Stimulated activated CD4-positive, alpha-beta T cell treated with anti-CD3 and anti-CD28 coated beads, Interleukin-1b, Interleukin-23, amount 100 ng/mL, for 1 hour (primary cell): ENCODE results near the gene INO80.

Experiments
- DNase-seq, 2 donors: peaks; one replicate each; pipeline ENCODE4 v3.0.0-alpha.2; 2020; ENCODE audit warnings: low read depth in 2 of 2

The INO80 gene

DNA sequence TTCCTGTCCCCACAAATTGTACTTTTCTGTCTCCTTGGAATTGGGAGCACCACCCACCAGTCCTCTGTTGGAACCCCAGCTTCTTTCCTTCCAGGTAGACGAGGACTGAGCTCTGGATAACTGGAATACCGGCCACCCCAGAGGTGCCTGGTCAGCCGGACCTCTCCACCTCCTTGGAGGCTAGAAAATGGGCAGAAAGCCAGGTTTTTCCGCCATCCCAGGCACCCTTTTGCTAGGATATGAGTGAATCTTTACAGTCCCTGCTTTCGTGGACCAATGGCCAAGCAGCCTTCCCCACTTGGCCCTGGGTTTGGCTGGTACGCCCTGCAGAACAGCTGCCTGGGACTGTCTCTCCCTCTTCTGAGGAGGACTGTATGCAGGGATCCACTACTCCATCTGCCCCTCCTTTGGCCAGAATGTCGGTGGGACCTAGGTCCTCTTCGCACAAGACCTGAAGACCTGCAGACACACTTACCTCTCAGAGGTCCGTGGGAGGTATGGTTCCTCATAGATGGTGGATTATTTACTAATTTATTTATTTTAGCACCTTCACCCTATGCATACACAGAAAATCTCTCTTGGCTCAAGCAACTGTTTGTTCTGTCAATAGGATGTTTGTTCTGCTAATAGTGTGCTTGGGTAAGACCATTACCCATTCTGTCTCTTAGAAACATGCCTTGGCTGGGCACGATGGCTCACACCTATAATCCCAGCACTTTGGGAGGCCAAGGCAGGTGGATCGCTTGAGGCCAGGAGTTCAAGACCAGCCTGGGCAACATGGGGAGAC lies 171.4 kb downstream of the INO80 start:
- DNase-seq: no peak

- no peak for DNase-seq
These were observed 172.2 kb downstream of the INO80 start for GRCh38 chr15:40943764-40944365.

- no peak for DNase-seq
These were observed 173.2 kb downstream of the INO80 start for GRCh38 chr15:40942878-40943277.

DNA sequence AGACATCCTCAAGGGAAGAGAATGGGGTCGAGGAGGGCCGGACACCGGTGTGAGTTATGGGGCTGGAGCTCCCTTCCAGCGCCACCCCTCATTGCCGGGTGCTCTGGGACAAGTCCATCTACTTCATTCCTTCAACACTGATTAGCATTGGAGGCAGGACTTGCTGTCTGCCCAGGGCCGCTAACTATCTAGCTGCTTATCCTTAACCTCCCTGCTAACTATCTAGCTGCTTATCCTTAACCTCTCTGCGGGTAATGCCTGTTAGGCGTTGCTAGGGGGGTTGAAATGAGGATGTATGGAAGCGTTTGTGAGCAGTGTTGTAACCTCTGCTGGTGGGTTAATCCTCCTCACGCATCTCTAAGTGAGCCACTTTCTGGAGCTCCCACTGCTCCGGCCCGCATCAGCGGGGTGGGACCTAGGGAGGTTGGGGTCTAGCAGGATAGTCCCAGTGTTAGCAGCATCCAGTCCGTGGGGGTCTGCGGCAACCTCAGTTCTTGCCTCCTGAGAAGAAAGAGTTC lies 173.7 kb downstream of the INO80 start:
- no peak for DNase-seq

DNA sequence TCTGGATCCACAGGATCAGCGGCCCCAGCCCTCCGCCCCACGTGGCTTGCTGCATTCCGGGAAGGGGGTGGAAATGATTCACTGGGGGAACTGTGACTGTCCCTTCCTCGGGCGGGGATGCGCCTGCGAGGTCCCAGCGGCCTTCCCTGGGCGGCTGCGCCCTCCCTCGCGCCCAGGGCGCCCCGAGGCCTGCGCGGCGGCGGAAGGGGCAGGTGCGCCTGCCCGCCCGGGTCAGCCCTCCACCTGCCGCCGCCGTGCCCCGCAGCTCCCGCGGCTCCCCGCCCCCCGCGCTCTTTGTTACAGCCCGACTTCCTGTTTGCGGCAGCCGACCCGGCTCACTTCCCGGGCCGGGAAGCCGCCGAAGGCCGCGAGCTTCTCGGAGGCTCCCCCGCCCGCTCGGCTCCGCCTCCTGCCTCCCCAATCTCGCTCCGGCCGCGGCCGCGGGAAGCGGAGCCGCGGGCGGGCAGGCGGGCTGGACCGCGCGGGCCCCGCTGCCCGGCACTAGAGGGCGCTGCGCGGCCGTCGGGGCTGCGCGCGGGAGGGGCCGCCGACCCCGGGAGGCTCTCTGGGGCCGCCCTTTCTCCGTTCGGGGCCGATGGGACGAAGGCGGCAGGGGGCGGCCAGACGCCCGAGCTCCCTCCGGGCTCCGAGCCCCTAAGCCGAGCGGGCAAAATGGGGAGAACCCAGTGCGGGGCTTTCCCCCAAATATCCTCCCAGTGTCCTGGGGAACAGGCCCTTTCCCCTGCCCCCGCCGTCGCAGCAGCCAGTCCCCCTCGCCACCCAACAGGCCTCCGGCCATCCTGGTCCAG lies 174.3 kb downstream of the INO80 start:
- DNase-seq: peak; percentile 25 to 45

- DNase-seq: no peak
These were observed 175.0 kb downstream of the INO80 start for GRCh38 chr15:40941068-40941527.

GRCh38 chr15:40940296-40940801 lies 175.7 kb downstream of the INO80 start:
- no peak for DNase-seq

- DNase-seq: no peak
These were observed 177.6 kb downstream of the INO80 start for GRCh38 chr15:40938536-40938870.

DNA sequence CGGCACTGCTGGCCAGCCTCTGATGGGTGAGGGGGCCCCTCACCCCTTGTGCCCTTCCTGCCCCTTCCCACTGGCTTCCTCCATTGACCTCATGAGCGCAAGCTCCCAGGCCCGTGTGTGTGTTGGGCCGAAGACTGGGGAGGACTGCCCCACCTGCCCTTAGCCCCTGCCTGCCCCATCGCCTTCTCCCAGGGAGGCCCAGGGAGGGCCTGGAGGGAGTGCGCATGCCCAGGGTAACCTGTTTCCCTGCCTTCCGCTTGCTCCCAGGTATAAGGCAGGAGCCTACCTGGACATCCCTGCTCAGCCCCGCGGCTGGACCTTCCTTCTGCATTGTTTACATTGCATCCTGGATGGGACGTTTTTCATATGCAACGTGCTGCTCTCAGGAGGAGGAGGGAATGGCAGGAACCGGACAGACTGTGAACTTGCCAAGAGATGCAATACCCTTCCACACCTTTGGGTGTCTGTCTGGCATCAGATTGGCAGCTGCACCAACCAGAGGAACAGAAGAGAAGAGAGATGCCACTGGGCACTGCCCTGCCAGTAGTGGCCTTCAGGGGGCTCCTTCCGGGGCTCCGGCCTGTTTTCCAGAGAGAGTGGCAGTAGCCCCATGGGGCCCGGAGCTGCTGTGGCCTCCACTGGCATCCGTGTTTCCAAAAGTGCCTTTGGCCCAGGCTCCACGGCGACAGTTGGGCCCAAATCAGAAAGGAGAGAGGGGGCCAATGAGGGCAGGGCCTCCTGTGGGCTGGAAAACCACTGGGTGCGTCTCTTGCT lies 178.1 kb downstream of the INO80 start:
- no peak for DNase-seq

DNA sequence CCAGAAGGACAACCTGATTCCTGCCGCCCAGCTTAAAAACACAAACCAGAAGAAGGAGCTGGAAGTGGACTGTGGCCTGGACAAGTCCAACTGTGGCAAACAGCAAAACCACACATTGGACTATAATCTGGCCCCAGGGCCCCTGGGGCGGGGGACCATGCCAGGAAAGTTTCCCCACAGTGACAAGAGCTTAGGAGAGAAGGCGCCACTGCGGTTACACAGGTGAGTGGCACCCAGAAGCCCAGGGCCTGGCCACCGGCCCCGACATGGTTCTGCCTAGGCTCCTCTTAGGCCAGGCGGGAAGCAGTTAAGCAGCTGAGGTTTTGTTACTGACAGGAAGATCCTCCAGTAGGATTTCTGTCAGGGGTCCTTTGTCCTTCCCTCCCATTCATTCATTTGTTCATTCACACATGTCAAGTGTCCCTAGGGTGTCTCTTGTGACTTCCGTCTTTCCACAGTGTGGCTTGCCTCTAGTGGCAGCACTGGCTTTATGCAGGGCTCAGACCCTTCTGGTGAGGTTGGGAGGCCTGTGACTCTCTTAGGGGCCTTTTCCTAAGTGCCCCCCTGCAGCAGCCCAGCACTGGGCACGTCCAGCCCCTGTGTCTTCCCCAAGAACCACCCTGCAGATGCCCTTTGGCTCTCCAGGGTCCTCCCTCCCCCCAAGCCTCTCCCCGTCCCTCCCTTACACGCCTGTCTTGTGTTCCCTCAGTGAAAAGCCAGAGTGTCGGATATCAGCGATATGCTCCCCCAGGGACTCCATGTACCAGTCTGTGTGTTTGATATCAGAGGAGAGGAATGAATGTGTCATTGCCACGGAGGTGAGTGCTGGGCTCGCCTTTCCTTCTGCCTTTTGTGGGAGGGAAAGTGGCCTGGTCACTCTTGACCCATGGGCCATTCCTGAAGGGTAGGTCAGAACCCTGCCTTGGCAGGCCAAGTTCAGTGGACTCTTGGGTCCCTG lies 179.1 kb downstream of the INO80 start:
- DNase-seq: no peak

DNA sequence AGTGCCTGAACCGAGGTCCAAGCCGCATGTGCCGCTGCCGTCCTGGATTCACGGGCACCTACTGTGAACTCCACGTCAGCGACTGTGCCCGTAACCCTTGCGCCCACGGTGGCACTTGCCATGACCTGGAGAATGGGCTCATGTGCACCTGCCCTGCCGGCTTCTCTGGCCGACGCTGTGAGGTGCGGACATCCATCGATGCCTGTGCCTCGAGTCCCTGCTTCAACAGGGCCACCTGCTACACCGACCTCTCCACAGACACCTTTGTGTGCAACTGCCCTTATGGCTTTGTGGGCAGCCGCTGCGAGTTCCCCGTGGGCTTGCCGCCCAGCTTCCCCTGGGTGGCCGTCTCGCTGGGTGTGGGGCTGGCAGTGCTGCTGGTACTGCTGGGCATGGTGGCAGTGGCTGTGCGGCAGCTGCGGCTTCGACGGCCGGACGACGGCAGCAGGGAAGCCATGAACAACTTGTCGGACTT lies 179.8 kb downstream of the INO80 start:
- DNase-seq: no peak

GRCh38 chr15:40934457-40934856 lies 181.6 kb downstream of the INO80 start:
- no peak for DNase-seq

DNA sequence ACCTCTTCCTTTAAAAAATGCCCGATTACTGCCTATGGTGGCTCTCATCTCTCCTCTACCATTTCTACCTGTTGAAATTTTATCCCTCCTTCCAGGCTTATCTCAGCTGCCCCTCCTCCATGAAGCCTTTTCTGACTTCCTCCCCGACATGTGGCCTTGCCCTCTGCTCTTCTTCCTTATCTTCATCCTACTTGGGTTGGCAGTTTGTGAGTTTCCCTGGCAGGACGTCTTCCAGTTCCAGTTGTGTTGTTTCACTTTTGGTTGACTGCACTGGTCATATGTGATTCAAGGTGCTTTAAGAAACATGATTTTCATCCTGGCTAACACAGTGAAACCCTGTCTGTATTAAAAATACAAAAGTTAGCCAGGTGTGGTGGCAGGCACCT lies 182.6 kb downstream of the INO80 start:
- DNase-seq: no peak

DNA sequence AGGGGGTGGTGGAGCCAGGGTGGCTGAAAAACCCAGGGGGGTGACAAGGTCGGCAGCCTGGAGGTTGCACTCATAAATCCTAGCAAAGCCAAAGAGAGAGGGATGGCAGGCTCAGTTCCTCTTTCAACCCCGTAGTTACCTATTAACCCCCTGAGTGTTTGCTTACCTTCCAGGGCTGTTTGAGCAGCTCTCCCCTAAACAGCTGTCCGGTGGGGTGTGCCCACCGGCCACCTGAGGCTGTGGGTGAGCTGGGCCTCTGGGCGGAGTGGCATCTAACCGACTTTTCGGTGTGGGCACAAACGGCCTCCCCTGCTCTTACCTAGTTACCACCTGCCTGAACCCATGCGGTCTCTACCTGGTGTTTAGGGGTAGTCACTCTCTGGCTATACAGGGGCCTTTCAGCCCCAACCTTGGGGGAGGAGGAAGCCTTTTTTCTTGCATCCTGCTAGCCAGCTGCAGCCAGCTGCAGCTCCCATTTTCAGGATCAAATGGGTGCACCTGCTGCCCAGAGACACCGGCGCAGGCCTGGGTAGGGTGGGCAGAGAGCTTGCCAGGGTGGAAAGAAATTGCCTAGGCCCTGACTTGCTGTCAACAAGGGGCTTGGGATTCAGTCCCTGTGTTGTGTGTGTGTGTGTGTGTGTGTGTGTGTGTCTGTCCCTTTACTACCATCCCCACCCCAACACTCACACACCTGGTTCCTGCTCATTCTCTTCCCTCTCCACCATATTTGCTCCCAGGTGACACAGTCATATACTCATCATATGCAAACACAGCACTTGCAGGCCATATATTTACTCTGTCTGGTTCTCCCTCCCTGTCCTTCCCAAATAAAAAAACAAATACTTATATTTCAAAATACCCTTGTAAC lies 183.2 kb downstream of the INO80 start:
- no peak for DNase-seq

GRCh38 chr15:40932156-40932555 lies 183.9 kb downstream of the INO80 start:
- DNase-seq: no peak

GRCh38 chr15:40931300-40932142 lies 184.6 kb downstream of the INO80 start:
- DNase-seq: no peak

DNA sequence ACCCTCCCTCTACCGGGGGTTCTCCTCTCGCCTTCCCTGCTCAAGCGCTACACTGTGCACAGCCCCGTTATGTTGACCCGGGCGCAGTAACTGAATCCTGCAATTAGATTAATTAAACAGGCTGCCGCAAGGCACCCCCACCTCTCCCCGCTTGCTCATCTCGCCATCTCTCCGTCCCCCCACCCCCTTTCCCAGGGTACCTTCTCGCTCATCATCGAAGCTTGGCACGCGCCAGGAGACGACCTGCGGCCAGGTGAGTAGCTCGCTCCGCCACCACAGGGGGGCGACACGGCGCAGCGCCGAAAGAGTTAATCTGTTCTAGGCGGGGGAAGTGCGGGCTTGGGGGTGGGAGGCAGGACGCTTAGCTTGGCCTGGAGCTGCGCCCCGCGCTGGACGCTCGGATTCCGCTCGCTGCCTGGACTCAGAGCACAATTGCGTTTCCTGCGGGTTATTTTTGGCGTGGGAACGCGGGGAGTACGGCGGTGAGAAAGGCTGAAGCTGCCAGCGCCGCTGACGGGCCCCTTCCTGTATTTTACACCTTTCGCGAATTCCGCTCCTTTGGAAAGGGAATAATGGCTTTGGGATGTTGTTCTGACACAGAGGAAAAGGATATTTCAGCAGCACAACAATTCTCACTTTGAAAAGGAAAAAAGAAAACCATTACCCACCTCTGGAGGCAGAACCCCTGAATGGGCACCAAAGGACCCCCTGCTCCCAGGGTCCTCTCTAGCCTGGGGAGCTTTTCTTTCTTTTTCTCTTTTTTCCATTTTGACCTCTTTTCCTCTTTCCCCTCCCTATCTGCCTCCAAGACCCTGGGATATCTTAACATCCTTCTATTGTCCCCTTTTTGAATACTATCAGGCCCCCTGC lies 185.4 kb downstream of the INO80 start:
- DNase-seq: peak in 1 of 2 donors; percentile 48
